ENCODE measurements around the gene TBC1D20. TPM values are rescaled to one million over a fixed set of nuclear protein-coding genes. Genes with fewer than 3 reads are reported as not detected.

TBC1D20 gene
- total RNA-seq, 1 donor from 2014 or later, result 39.6 TPM

DNA sequence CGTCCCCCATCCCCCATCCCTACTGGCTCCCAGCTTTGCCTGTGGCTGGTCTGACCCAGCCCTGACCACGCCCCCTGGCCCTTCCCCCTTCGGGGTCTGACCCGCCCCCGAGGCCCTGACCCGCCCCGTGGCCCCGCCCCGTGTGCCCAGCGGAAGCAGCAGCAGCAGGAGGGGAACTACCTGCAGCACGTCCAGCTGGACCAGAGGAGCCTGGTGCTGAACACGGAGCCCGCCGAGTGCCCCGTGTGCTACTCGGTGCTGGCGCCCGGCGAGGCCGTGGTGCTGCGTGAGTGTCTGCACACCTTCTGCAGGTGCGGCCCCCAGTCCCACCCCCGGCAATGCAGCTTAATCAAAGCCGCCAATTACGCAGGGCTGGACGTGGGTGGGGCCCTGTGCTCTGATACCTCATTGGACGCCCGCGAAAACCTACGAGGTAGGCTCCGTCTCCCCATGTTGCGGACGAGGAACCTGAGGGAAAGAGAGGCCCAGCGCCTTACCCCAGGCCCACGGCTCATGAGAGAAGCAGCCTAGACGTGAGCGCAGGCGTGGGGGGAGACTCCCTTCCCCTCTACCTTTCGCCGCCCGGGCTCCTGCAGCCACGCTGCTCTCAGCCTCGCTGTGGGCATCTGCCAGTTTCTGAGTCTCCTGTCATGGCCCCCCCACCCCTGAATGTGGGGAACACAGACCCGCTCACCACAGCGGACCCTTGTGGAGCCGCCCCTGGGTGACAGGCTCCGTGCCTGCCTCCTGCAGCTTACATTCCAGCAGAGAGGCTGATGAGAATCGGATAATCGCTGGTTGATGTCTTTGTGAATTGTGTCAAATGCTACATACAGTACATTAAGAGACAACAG is 41.4 kb downstream of the TBC1D20 start:
- H3K4me3 Mint-ChIP-seq (ENCODE audit: unreplicated experiment), result no peak overlapping the region
- H3K27me3 Mint-ChIP-seq (ENCODE audit: unreplicated experiment), result peaks cover 5% of the 10 kb centered on the region
- TF ChIP-seq, protein P1, sequence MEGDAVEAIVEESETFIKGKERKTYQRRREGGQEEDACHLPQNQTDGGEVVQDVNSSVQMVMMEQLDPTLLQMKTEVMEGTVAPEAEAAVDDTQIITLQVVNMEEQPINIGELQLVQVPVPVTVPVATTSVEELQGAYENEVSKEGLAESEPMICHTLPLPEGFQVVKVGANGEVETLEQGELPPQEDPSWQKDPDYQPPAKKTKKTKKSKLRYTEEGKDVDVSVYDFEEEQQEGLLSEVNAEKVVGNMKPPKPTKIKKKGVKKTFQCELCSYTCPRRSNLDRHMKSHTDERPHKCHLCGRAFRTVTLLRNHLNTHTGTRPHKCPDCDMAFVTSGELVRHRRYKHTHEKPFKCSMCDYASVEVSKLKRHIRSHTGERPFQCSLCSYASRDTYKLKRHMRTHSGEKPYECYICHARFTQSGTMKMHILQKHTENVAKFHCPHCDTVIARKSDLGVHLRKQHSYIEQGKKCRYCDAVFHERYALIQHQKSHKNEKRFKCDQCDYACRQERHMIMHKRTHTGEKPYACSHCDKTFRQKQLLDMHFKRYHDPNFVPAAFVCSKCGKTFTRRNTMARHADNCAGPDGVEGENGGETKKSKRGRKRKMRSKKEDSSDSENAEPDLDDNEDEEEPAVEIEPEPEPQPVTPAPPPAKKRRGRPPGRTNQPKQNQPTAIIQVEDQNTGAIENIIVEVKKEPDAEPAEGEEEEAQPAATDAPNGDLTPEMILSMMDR (IDR thresholded peaks at IDR 0.05; ENCODE audit: partially characterized antibody, unreplicated experiment), result no peak
- DNase-seq, result peak; percentile 61
- no peak overlapping the region for H3K27ac Mint-ChIP-seq (ENCODE audit: unreplicated experiment)
- peaks cover 4% of the 10 kb centered on the region for H3K4me1 Mint-ChIP-seq (ENCODE audit: low read depth, unreplicated experiment)
- peaks cover 9% of the 10 kb centered on the region for H3K36me3 Mint-ChIP-seq (ENCODE audit: unreplicated experiment)
- H3K9me3 Mint-ChIP-seq (ENCODE audit: unreplicated experiment), result peaks cover 2% of the 10 kb centered on the region

DNA sequence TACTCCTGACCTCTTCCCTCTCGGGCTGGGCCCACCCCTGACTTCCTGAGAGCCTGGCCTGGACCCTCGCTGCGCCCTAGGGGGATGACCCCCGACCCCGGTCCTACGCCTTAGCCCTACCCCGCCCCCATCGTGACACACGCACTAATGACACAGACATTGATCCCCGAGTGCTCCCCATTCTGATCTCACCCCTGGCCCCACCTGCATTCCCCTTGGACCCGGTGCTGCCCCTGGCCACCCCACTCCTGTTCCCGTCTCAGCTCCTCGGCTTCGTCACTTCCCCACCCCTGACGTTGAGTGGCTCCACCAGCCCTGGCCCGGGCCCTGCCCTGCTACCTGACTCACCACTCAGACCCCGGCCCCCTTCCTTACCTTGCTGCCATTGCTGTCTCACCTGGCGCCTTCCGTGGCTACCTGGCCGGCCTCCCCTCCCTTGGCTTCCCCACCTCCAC is 42.1 kb downstream of the TBC1D20 start:
- no peak for DNase-seq
- H3K36me3 Mint-ChIP-seq (ENCODE audit: unreplicated experiment), result peaks cover 9% of the 10 kb centered on the region
- no peak overlapping the region for H3K27ac Mint-ChIP-seq (ENCODE audit: unreplicated experiment)

DNA sequence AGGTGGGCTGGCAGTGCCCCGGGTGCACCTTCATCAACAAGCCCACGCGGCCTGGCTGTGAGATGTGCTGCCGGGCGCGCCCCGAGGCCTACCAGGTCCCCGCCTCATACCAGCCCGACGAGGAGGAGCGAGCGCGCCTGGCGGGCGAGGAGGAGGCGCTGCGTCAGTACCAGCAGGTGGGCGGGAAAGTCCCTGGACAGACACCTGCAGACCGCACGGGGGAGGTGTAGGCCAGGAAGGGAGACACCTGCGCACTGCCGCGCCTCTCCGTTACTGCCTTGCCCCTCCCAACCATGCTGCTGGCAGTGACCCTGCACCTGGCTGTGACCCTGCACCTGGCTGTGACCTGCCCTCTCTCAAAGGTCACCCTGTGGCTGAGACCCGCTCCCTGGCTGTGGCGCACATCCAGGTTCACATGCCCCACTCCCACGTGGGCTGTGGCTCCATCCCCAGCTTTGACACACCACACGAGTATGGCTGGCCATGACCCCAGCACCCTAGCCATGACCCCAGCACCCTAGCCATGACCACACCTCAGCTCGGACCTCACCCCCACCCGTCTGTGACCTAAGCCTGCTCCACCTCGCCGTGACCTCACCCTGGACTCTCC is 42.7 kb downstream of the TBC1D20 start:
- Mint-ChIP-seq H3K4me3 (ENCODE audit: unreplicated experiment) (no peak overlapping the region), H3K9me3 (ENCODE audit: unreplicated experiment) (peaks cover 2% of the 10 kb centered on the region), H3K27me3 (ENCODE audit: unreplicated experiment) (peaks cover 5% of the 10 kb centered on the region), H3K36me3 (ENCODE audit: unreplicated experiment) (peaks cover 9% of the 10 kb centered on the region), H3K27ac (ENCODE audit: unreplicated experiment) (no peak overlapping the region), H3K4me1 (ENCODE audit: low read depth, unreplicated experiment) (peaks cover 4% of the 10 kb centered on the region)
- TF ChIP-seq, protein P1 (IDR thresholded peaks at IDR 0.05; ENCODE audit: partially characterized antibody, unreplicated experiment), result no peak
- no peak for DNase-seq

More for the DNA sequence above, 42.1 kb downstream of the TBC1D20 start:
- peaks cover 2% of the 10 kb centered on the region for H3K9me3 Mint-ChIP-seq (ENCODE audit: unreplicated experiment)
- TF ChIP-seq, protein P1 (IDR thresholded peaks at IDR 0.05; ENCODE audit: partially characterized antibody, unreplicated experiment), result no peak
- no peak overlapping the region for H3K4me3 Mint-ChIP-seq (ENCODE audit: unreplicated experiment)
- H3K27me3 Mint-ChIP-seq (ENCODE audit: unreplicated experiment), result peaks cover 5% of the 10 kb centered on the region
- peaks cover 4% of the 10 kb centered on the region for H3K4me1 Mint-ChIP-seq (ENCODE audit: low read depth, unreplicated experiment)

DNA sequence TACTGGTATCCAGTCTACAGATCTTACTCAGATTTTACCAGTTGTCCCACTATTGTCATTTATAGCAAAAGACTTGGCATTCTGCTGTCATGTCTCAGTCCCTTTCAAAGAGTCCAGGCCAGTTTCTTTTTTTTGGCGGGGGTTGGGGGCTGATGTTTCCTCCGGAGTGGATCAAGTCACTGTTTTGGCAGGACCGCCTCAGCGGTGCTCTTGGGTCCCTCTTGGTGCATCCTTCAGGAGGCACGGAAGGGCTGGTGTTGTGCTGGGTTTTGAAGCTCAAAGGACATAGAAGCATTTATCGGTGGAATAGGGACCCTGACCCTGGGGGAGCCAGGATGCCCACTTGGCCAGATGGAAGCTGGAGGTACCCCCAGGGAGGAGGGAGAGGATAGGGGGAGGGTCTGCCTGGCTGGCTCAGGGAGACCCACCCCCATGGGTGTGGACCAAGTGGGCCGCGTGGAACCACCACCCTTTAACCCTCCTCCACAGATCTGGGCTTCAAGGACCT is 43.4 kb downstream of the TBC1D20 start:
- no peak for DNase-seq
- Mint-ChIP-seq H3K4me3 (ENCODE audit: unreplicated experiment) (no peak overlapping the region), H3K27ac (ENCODE audit: unreplicated experiment) (no peak overlapping the region)

More for the DNA sequence above, 43.4 kb downstream of the TBC1D20 start:
- peaks cover 4% of the 10 kb centered on the region for H3K4me1 Mint-ChIP-seq (ENCODE audit: low read depth, unreplicated experiment)
- H3K36me3 Mint-ChIP-seq (ENCODE audit: unreplicated experiment), result peaks cover 9% of the 10 kb centered on the region
- peaks cover 5% of the 10 kb centered on the region for H3K27me3 Mint-ChIP-seq (ENCODE audit: unreplicated experiment)
- peaks cover 2% of the 10 kb centered on the region for H3K9me3 Mint-ChIP-seq (ENCODE audit: unreplicated experiment)
- TF ChIP-seq, protein P1 (IDR thresholded peaks at IDR 0.05; ENCODE audit: partially characterized antibody, unreplicated experiment), result no peak
